Choroid plexus epithelial cell (primary cell): ENCODE measurements around the gene NSMCE4A.
A peak's percentile ranks its signal among the peaks of the same experiment; 100 is the strongest.

ENCODE experiments used
- DNase-seq: peaks from one replicate; pipeline ENCODE4 v3.0.0-alpha.2; 2010; ENCODE audit warnings: low read depth
- H3K4me3 ChIP-seq: 2 replicates; pipeline ENCODE4 v1.5.1; 2011; ENCODE audit warnings: low read depth, mild to moderate bottlenecking, control low read depth, low read length, moderate library complexity
- CTCF ChIP-seq: conservative IDR thresholded peaks from 2 replicates; pipeline ENCODE4 v1.5.1; 2011; ENCODE audit warnings: low read depth, mild to moderate bottlenecking, control low read depth, inconsistent platforms, low read length, moderate library complexity

Gene NSMCE4A

GRCh38 chr10:121956111-121957061, 18.6 kb downstream of the NSMCE4A start:
- peak; percentile 47 for DNase-seq

GRCh38 chr10:121952226-121952625, 22.8 kb downstream of the NSMCE4A start:
- H3K4me3 ChIP-seq = no peak overlapping the region
- no peak for DNase-seq
- no peak for TF ChIP-seq CTCF

More at GRCh38 chr10:121956111-121957061, 18.6 kb downstream of the NSMCE4A start:
- H3K4me3 ChIP-seq = no peak overlapping the region
- TF ChIP-seq CTCF = no peak

GRCh38 chr10:121949451-121949850, 25.6 kb downstream of the NSMCE4A start:
- H3K4me3 ChIP-seq = no peak overlapping the region
- no peak for DNase-seq
- no peak for TF ChIP-seq CTCF

GRCh38 chr10:121949049-121949448, 26.0 kb downstream of the NSMCE4A start:
- TF ChIP-seq CTCF = no peak
- no peak overlapping the region for H3K4me3 ChIP-seq
- DNase-seq = no peak

- peak; percentile 39 for DNase-seq
- no peak for TF ChIP-seq CTCF
Observed at GRCh38 chr10:121947343-121948330, 27.4 kb downstream of the NSMCE4A start.

GRCh38 chr10:121942749-121943416, 32.1 kb downstream of the NSMCE4A start:
- DNase-seq = peak; percentile 92

More at GRCh38 chr10:121947343-121948330, 27.4 kb downstream of the NSMCE4A start:
- H3K4me3 ChIP-seq = no peak overlapping the region

More at GRCh38 chr10:121942749-121943416, 32.1 kb downstream of the NSMCE4A start:
- no peak overlapping the region for H3K4me3 ChIP-seq
- TF ChIP-seq CTCF = no peak
